GM12878 (cell line): Measurements from ENCODE around the gene PDILT. TPM values are rescaled to one million over a fixed set of nuclear protein-coding genes. Genes with fewer than 3 reads are reported as not detected.

Experiments
- ATAC-seq: fragments of 200-7000 bp; cut with Tn5 transposase; 3 replicates; pipeline ENCODE4 v1.9.1; 2020; ENCODE audit warnings: mild to moderate bottlenecking, moderate library complexity
- BruUV-seq: library from RNA; stranded (reverse); fragments of 400-500 nt; replicated peaks from 2 replicates; lab custom pipeline; 2021; lab: Mats Ljungman, UMichigan
- CTCF ChIA-PET: fragments of 300-600 bp; sonication (Branson Sonifier 250); formaldehyde crosslinking; extraction: SDS; loops from one replicate; lab custom pipeline; 2021; ENCODE audit warnings: inconsistent platforms; lab: Yijun Ruan, JAX
- POLR2A ChIA-PET: fragments of 350-600 bp; formaldehyde crosslinking; extraction: SDS; loops from one replicate; lab custom pipeline; 2021; ENCODE audit warnings: inconsistent platforms; lab: Charles Lee
- RAD21 ChIA-PET: fragments of 300-600 bp; sonication (Branson Sonifier 250); formaldehyde crosslinking; loops from one replicate; lab custom pipeline; 2023; ENCODE audit warnings: antibody characterized with exemption; ENCODE audit not compliant: unreplicated experiment; lab: Charles Lee
- SMC1A ChIA-PET: fragments of 300-600 bp; sonication (Branson Sonifier 250); formaldehyde crosslinking; loops from one replicate; lab custom pipeline; 2023; ENCODE audit not compliant: unreplicated experiment, uncharacterized antibody; lab: Charles Lee
- DNase-seq: peaks from one replicate; pipeline ENCODE4 v3.0.0-alpha.2; 2011; ENCODE audit warnings: low read depth, low spot score
- FAIRE-seq: peaks from 3 replicates; lab custom pipeline; 2011; peaks lifted over from hg19 to GRCh38; lab: Jason Lieb, UNC
- H2AFZ ChIP-seq: 2 replicates; pipeline ENCODE4 v1.6.0; 2011; ENCODE audit warnings: low read depth, low read length, control low read depth; ENCODE audit not compliant: control insufficient read depth
- H3K27ac ChIP-seq: 2 replicates; pipeline ENCODE4 v1.5.1; 2011; ENCODE audit warnings: control low read depth; ENCODE audit not compliant: control insufficient read depth, insufficient read depth
- H3K27me3 ChIP-seq, 2 experiments: replicated peaks in 1 of 2; 2 replicates each; pipeline versions ENCODE4 v1.6.0 to v1.6.1; 2011; ENCODE audit warnings: low read length in 1 of 2; ENCODE audit not compliant: control insufficient read depth in 2 of 2, insufficient read depth in 2 of 2
- H3K36me3 ChIP-seq, 2 experiments: 2 replicates each; pipeline ENCODE4 v1.5.1; 2011; ENCODE audit warnings: low read length in 1 of 2; ENCODE audit not compliant: control insufficient read depth in 2 of 2, insufficient read depth in 2 of 2
- H3K4me1 ChIP-seq: 2 replicates; pipeline ENCODE4 v1.6.1; 2011; ENCODE audit warnings: mild to moderate bottlenecking, low read length, moderate library complexity, mixed read lengths; ENCODE audit not compliant: control insufficient read depth, insufficient read depth
- H3K4me2 ChIP-seq: 2 replicates; pipeline ENCODE4 v1.6.0; 2011; ENCODE audit warnings: control low read depth; ENCODE audit not compliant: control insufficient read depth, insufficient read depth
- H3K4me3 ChIP-seq: fragments of 200-600 bp; sonication (generic); 2 replicates; pipeline ENCODE4 v1.5.1; 2016
- H3K79me2 ChIP-seq: 2 replicates; pipeline ENCODE4 v1.6.0; 2011; ENCODE audit warnings: low read length; ENCODE audit not compliant: control insufficient read depth, insufficient read depth
- H3K9ac ChIP-seq: 2 replicates; pipeline ENCODE4 v1.8.0; 2011; ENCODE audit warnings: low read length, control low read depth, mixed read lengths; ENCODE audit not compliant: control insufficient read depth, insufficient read depth
- H3K9me3 ChIP-seq: replicated peaks from 3 replicates; pipeline ENCODE4 v1.5.1; 2011; ENCODE audit warnings: mild to moderate bottlenecking, low read length; ENCODE audit not compliant: control insufficient read depth, insufficient read depth
- H4K20me1 ChIP-seq: 2 replicates; pipeline ENCODE4 v1.6.0; 2011; ENCODE audit not compliant: control insufficient read depth, insufficient read depth
- CTCF ChIP-seq, 3 experiments: IDR thresholded peaks in 2 of 3; conservative IDR thresholded peaks in 1 of 3; 2 replicates each; pipeline ENCODE4 v1.5.1; 2011; ENCODE audit warnings: low read depth in 3 of 3, low read length in 3 of 3, mild to moderate bottlenecking in 3 of 3, control low read depth in 2 of 3, moderate library complexity in 2 of 3, inconsistent platforms in 1 of 3, mixed read lengths in 1 of 3; ENCODE audit not compliant: control insufficient read depth in 2 of 3, insufficient read depth in 1 of 3; ENCODE audit errors: extremely low read depth in 1 of 3
- DPF2 ChIP-seq: fragments of 450-650 bp; IDR thresholded peaks from 2 replicates; pipeline ENCODE4 v1.6.1; 2017; ENCODE audit warnings: mild to moderate bottlenecking
- SIX5 ChIP-seq: IDR thresholded peaks from 2 replicates; pipeline ENCODE4 v1.6.1; 2011; ENCODE audit warnings: mild to moderate bottlenecking, low read depth, low read length, moderate library complexity; ENCODE audit not compliant: severe bottlenecking
- ZNF384 ChIP-seq: IDR thresholded peaks from 2 replicates; pipeline ENCODE4 v1.6.1; 2012; ENCODE audit warnings: low read depth, mild to moderate bottlenecking, low read length, improper control_type of control experiment, borderline replicate concordance
- WGBS: methylation state at CpG from one replicate; pipeline ENCODE4 v1.1.6; 2016; ENCODE audit warnings: low lambda C conversion rate; ENCODE audit not compliant: insufficient replicate concordance, insufficient coverage; ENCODE audit errors: missing lambda C conversion rate; 5-methylcytosine and 5-hydroxymethylcytosine counted together
- in situ Hi-C: fragments of 300-500 bp; cut with MboI; formaldehyde crosslinking; loops from 9 replicates; pipeline ENCODE4 v1.14.3; 2018; ENCODE audit warnings: mixed read lengths
- intact Hi-C: fragments of 100-400 bp; cut with micrococcal nuclease; formaldehyde crosslinking; loops from one replicate; pipeline ENCODE4 v1.14.2; 2022; ENCODE audit not compliant: unreplicated experiment
- polyA plus RNA-seq, 11 experiments: library from polyadenylated mRNA; depleted of rRNA in 4 of 11; unstranded in 6 of 11; stranded (reverse) in 5 of 11; fragments of >200 nt; fragmentation: Nextera tagmentation in 4 of 11; fragmentation: Illumina TruSeq in 1 of 11; extraction: Ambion mirVana in 4 of 11; extraction: Trizol in 1 of 11; gene quantifications; 1 replicate in 1 of 11; 2 replicates in 10 of 11; pipeline versions ENCODE4 v1.2.1 to v1.2.3, GENCODE V29; 2011 to 2016; ENCODE audit warnings: inconsistent platforms in 2 of 11, missing spikeins in 2 of 11, low read depth in 1 of 11
- total RNA-seq, 4 experiments: library from RNA; depleted of rRNA in 3 of 4; stranded (reverse); fragments of >200 nt in 3 of 4; fragmentation: Illumina TruSeq in 1 of 4; extraction: Trizol in 1 of 4; gene quantifications; 2 replicates each; pipeline versions ENCODE4 v1.2.1 to v1.2.3, GENCODE V29; 2013 to 2021

The PDILT gene
- total and polyA plus RNA-seq, 10 of the 15 experiments (the other 5 are each of a cell fraction or from before 2014, with no cell fraction given) = not detected

DNA sequence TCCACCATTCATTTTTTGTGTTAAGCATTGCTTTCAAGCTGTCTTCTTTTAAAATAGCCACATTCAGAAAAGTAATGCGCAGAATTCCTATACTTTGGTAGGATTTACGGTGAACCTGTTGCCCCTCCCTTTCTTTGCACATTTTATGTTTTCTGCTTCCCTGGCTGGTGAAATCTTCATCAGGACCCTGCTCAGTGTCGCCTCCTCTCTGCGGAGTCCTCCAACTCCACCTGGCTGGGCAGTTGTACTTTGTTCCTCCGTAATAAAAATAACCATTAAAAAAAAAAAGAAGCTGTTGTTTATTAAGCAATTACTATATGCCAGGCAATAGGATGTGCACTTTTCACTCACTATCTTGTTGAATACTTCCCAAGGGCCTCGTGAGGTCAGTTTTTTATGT is 54.9 kb downstream of the PDILT start:
- DNase-seq (no peak), ATAC-seq (no peak), FAIRE-seq (no peak)
- Histone ChIP-seq H3K9ac (no peak overlapping the region), H3K36me3 (no peaks in the 10 kb centered on the region), H3K4me2 (no peak overlapping the region), H3K4me1 (no peaks in the 10 kb centered on the region), H3K4me3 (no peak overlapping the region), H3K27me3 (no peaks in the 10 kb centered on the region; a peak in 1 of 4 replicates), H4K20me1 (no peaks in the 10 kb centered on the region), H3K79me2 (no peaks in the 10 kb centered on the region), H2AFZ (no peak overlapping the region), H3K9me3 (no peaks in the 10 kb centered on the region), H3K27ac (no peak overlapping the region)
- RAD21 ChIA-PET = no interaction called here
- CTCF ChIA-PET = interaction anchor here (0.6 kb wide), 1 partner anchor 708 kb away, joined by 4 read pairs; no protein-coding TSS in a partner anchor
- intact Hi-C loops (no loop called here), in situ Hi-C loops (loop anchor here (25.0 kb wide), 1 partner anchor 1312 kb away; no protein-coding TSS in a partner anchor)
- BruUV-seq = no TSS peak
- SMC1A ChIA-PET = interaction anchor here (1.4 kb wide), 1 partner anchor 11 kb away, joined by 3 read pairs; no protein-coding TSS in a partner anchor
- POLR2A ChIA-PET = no interaction called here
- TF ChIP-seq ZNF384 = no peak
- no peak for TF ChIP-seq DPF2
- no peak for TF ChIP-seq SIX5
- no peak for TF ChIP-seq CTCF (IDR thresholded peaks at IDR 0.05 in 2 of 3, conservative IDR thresholded peaks at IDR 0.05 in 1 of 3; ENCODE audit: control insufficient read depth in 2 of 3, extremely low read depth in 1 of 3, insufficient read depth in 1 of 3, low read depth in 3 of 3, low read length in 3 of 3)
- WGBS = 62% methylated on average over 6 of the region's 6 CpGs
